Measurements from ENCODE around the gene DDX43.

GRCh38 chr6:73368675-73369074 lies 26.0 kb upstream of the DDX43 start:
- TF ChIP-seq MAX (IDR thresholded peaks at IDR 0.05; ENCODE audit: low read depth) (no peak), USF1 (IDR thresholded peaks at IDR 0.05; ENCODE audit: borderline replicate concordance, low read depth) (no peak), CTCF (IDR thresholded peaks at IDR 0.05) (no peak), TCF12 (IDR thresholded peaks at IDR 0.05) (no peak), MXI1 (IDR thresholded peaks at IDR 0.05; ENCODE audit: low read depth, low read length) (no peak), USF2 (IDR thresholded peaks at IDR 0.05; ENCODE audit: borderline replicate concordance, low read depth, low read length) (no peak), PBX3 (IDR thresholded peaks at IDR 0.05) (no peak), EZH2phosphoT487 (IDR thresholded peaks at IDR 0.05; ENCODE audit: borderline replicate concordance, low read depth) (no peak), TAF1 (IDR thresholded peaks at IDR 0.05; ENCODE audit: borderline replicate concordance, low read depth, low read length) (no peak), POLR2AphosphoS5 (IDR thresholded peaks at IDR 0.05; ENCODE audit: low read depth, low read length) (no peak), IRF3 (IDR thresholded peaks at IDR 0.05; ENCODE audit: low read depth, low read length) (no peak), RFX5 (IDR thresholded peaks at IDR 0.05; ENCODE audit: low read length) (no peak), JUND (IDR thresholded peaks at IDR 0.05) (no peak), RXRA (IDR thresholded peaks at IDR 0.05; ENCODE audit: borderline replicate concordance, low read depth) (no peak)
